OCI-M1 (cell line): ENCODE data around the gene EDIL3.

Experiments
- DNase-seq: peaks from one replicate; lab custom pipeline; 2025; lab: John Stamatoyannopoulos, UW

EDIL3 gene

DNA sequence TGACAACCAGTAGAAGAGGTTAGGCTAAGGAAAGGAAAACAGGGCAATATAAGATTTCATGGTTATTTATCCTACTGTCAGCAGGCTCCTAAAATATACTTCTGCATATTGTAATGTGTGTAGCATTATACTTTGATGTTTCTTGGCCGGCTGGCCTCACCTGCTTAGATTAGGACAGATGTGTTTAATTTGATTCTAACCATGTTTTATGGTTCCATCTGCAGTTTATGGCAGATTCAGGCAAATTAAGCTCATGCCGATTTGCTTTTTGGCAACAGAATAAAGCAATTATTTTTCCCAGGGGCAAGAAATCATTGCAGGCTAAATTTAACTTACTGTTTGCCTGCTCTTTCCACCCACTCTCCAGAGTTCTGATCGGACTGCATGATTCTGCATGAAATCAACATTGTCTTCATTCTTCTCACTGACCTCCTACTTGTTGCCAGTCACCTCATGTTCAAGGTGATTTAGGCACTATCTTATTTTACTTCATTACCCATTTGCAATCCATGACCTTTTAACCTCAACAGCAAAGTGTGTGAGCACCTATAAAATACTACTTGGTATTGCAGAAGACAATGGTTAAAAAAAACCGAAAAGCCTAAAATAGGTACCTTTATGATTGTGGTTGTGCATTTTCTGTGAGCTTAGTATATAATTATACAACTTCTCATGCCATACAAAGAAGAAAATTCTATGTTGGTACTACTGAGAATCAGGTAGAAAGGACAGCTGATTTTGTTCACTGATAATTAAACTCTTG, 125.2 kb downstream of the EDIL3 start:
- no peak for DNase-seq

DNA sequence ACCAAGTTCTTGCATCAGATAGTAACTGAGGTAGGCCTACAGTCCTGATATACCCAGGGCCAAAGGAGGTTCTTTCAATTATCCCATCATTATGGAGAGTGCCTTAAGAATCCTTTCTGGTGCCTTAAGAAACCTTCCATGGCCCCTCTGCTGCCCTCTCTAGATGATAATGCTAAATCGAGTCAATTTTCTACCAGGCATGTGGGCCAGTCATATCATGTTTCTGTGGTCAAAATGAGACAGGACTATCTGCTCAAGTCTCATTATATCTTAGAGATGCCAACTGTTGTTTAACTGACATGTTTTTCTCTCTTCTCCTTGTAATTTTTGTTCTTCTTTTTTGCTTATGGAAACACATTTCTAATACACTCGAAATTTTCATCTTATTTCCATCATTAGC, 127.6 kb downstream of the EDIL3 start:
- DNase-seq, result peak; percentile 48

DNA sequence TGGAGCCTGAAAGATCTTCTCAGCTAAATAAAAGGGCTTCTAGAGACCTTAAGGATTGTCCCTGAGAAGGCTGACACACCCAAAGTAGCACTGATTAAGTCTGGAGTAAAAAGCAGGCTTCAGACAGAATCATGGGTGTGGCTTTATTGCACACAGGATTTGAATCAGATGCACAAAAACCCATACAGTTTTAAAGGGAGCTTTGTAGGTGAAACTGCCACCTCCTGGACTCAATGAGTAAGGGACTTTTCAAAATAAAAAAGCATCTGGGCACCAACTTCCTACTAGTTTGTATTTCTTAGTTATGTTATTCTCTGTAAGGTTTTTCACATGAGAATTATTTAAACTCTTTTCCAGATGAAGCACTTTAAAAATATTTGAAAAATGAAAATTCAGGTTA, 129.4 kb downstream of the EDIL3 start:
- peak; percentile 84 for DNase-seq

DNA sequence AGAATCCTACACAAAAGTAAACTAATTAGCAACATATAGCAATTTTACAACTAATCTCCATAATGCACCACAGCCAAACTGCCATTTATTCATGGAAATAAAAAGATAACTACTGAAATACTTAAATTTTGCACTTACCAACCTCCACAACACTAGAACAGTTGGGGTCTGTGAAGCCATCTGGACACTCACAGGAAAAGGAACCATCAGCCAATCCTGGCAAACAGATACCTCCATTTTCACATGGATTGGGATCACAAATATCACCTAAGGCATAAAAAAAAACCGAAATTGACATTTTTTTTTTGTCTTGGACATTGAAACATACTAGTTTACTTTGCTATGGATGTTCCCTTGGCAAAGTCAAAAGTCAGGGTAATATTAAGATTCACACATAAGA, 130.7 kb downstream of the EDIL3 start:
- DNase-seq, result no peak

DNA sequence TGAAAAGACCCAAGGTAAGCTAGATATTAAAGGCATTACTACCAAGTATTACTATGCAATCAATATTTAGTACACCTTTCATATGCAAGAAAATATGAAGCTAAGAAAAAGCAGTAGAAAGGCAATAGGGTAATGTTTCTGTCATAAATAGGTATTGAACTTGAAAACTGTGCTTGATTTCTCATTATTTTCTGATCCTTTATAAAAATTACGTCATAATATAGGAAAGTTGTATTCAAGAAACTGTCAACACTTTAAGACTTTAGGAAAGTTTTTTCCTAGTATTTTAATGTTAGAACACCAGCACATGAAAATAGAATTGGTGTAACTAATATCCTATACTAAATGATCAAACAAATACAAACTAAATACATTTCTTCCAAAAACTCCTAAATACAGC, 133.2 kb downstream of the EDIL3 start:
- DNase-seq, result no peak

DNA sequence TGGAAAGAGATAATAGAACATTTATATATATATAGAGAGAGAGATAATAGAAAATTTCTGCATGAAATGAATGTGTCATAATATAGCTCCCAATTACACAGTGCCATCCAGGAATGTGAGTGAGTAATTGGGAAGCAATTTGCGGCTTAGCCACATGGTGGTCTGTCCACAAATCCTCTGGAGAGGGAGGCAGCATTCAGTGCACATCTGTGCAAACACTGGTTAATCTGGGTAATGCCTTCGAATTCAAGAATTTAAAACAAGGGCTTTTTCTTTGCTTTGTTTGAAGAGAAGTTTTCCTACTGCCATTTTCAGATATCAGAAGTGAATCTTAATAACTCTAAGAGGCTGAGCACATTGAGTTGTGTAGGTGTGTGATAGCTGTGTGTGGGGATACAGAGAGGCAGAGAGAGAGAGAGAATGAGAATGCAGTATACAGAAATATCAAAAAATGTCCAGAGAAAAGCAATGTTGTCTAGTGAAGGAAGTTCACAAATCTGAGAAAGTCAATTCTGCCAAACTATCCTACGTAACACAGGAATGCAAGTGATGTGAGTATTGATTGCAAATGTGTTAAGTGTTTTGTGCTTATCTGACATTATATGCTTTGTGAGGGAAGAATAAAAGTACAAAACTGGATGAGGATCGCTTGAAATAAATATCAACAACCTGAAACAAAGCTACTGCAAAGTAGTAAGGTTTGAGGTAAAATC, 134.6 kb downstream of the EDIL3 start:
- DNase-seq, result no peak

DNA sequence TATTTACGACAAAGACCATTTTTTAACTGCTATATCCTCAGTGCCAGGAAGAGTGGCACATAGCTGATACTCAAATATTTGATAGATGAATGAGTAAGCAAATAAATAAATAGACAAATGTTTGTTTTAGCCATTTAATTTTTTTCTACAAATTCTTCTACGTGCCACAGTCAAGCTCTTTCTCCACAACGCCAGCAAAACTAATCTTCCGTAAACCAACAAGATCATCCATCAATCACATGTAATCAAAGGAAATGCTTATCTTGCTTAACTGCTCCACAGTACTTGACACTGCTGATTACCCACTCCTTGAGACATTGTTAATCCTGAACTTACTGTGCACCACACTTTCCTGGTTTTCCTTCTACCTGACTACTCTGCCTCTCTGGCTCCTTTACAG, 136.7 kb downstream of the EDIL3 start:
- DNase-seq, result no peak

DNA sequence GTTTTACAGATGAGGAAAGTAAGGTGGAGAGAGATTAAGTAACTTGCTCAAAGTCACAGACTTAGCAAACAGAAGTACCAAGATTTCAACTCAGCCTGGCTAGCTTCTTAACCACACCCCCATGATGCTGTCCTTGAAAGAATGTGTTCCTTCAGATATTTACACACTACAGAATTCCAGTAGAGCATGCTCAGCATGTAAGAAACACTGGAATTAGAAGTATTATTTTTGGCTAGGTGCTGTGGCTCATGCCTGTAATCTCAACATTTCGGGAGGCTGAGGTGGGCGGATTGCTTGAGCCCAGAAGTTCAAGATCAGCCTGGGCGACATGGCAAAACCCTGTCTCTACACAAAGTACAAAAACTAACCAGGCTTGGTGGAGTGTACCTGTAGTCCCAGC, 142.4 kb downstream of the EDIL3 start:
- no peak for DNase-seq

DNA sequence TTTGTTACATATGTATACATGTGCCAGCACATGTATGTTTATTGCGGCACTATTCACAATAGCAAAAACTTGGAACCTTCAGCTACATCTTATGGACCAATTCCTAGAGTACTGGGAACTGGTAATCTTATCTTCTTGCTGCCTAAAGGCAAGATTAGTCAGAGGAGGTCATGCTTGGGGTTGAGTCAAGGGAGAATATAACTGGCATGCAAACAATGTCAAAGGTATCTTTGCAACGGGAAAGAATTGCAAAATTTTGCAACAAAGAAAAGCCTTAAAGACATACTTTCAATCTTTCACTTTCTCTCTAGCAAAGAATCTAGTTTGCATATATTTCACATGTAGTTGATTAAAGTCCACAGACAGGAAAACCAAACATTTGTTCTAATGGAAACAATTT, 145.2 kb downstream of the EDIL3 start:
- peak; percentile 22 for DNase-seq

DNA sequence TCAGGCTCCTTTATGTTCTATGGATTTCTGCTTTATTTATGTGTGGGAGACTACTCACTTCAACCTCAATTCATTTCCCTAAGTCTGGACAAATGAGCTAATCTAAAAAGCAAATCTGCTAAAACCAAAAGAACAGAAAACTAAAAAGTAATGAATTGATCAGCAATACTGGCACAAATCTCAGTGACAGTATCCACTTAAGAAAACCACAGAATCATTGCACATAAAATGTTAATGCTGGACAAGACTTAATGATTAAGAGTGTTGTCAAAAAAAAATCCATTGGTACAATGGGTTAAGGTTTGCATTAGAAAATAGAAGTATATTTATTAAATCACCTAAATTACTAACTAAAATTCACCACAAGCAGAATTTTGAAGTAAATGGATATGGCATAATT, 147.6 kb downstream of the EDIL3 start:
- DNase-seq, result no peak

DNA sequence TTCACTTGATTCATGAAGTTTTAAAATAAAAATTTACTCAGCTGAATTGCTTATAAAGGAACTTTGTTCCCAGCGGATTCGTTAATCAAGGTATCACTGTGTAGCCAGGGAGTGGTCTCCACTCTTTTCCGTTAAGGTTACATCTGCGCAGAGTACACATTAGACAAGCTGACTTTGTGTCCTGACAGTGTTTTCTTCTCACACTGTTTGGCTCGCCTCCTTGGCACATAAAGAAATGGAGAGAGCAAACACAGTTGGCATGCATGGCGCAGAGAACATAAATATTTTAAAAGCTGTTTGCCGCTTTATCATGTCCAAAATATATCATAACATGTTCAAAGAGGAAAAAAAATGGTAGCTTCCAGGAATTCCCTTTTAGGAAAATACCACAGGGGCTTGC, 153.2 kb downstream of the EDIL3 start:
- no peak for DNase-seq

DNA sequence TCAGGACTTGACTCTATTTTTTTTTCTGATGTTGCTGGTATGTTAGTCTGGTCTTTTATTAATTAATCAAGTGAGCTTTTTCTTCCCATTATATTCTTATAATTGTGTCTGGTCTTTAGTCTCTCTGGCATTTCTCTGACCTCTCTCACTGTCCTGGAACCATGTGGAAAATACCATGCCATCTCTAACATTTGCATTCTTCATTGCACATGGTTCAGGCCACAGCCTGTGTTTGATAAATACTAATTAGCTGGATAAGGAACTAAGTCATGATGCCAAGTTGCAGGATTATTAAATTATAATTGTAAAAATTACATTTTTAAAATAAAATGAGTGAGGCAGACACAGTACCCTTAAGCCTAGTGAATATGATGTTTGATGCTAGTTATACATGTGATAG, 155.6 kb downstream of the EDIL3 start:
- DNase-seq, result no peak

DNA sequence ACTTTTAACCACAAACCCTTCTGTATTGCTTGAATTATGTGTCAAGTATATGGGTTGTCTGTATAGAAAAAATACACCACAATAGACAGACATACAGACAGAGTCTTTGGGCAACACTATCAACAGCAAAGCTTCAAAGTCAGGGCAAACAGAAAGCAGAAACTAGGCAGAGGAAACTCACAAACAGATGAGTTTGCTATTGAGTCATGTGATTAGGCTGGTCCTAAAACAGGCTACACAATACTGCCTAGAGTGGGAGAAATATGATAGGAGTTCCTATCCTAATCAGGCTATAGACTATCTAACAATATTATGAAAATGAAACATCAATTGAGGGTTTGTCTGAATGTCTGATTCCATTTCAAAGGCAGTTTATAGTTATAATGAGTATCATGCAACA, 156.4 kb downstream of the EDIL3 start:
- peak; percentile 74 for DNase-seq

DNA sequence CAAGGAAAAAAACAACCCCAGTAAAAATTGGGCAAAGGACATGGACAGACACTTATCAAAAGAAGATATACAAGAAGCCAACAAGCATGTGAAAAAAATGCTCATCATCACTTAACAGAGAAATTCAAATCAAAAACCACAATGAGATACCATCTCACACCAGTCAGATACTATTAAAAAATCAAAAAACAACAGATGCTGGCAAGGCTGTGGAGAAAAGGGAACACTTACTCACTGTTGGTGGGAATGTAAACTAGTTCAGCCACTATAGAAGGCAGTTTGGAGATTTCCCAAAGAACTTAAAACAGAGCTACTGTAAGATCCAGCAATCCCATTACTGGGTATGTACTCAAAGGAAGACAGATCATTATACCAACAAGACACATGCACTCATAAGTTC, 157.4 kb downstream of the EDIL3 start:
- peak; percentile 13 for DNase-seq

DNA sequence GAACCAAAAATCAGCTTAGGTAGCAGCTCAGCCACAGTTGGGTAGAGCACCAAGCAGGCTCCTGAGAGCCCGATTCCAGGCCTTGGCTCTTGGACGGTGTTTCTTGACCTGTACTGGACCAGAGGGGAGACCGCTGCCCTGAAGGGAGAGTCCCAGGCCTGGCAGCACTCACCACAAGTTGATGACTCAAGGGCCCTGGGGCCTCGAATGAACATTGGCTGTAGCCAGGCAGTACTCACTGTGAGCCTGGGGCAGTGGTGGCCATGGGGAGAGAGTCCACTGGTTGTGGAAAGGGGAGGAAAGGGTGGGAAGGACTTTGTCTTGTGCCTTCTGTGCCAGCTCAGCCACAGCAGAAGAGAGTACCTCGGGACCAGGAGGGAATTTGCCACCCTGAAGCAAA, 166.1 kb downstream of the EDIL3 start:
- DNase-seq, result no peak

DNA sequence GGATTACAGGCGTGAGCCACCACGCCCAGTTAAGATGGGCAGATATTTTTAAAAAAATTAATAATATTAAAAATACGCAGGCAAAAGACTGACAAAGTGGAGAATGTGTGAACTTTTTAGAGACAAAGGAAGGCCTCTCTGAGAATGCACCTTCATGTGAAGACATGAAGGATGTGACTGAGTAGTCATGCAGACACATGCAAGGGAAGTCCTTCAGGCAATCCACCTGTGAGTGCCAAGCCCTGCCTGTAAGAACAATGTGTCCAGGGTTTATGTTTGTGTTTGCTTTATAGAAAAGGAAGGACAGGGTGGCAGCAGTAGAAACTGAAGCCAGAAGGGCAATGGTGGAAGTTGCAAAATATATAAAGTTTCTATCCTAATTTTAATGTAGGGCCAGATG, 169.2 kb downstream of the EDIL3 start:
- DNase-seq, result no peak

DNA sequence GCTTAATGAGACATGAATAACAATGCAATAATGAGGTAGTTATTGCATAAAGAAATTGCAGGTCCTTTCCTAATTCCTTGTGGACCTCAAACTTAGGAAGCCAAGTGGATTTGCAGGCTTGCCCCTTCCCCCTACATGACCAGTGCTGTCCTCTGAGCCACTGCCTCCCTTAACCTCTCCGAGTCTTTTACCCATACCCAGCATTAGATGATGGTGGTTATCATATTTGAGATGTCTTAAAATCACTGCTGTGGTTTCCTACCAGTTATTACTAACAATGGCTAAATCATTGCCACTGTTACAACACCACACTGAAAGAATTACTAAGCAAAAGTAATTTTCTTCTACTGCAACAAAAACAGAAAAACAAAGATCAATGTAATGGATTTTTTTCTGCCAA, 170.8 kb downstream of the EDIL3 start:
- DNase-seq, result no peak

DNA sequence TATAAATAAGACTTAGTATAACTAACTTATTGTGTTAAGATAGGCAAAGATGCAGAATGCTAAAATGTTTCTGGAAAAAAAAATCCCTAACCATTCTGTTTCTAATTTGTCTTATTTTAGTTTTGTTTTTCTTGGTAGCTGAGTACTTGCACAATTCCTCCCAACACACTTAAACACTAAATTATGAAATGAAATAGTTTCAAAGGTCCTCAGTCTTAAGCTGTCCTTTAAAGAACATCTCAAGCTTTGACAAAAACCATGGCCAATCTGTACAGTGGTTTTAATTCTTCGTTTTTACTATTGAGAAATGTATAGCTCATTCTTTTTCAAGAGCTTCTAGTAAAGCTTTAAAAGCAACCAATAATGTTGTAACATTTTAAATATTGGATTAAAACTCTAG, 171.5 kb downstream of the EDIL3 start:
- DNase-seq, result no peak

DNA sequence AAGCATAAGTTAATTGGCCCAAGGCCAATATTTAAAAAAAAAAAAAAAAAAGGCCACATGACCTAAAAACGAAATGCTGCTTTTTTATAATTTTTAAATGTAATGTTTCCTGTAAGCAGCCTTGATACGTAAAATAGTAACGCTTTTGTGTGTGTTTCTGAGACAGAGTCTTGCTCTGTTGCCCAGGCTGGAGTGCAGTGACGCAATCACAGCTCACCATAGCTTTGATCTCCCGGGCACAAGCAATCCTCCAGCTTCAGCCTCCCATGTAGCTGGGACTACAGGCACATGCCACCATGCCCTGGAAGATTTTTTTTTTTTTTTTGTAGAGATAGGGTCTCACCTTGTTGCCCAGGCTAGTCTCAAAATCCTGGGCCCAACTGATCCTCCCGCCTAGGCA, 179.9 kb downstream of the EDIL3 start:
- DNase-seq, result no peak

DNA sequence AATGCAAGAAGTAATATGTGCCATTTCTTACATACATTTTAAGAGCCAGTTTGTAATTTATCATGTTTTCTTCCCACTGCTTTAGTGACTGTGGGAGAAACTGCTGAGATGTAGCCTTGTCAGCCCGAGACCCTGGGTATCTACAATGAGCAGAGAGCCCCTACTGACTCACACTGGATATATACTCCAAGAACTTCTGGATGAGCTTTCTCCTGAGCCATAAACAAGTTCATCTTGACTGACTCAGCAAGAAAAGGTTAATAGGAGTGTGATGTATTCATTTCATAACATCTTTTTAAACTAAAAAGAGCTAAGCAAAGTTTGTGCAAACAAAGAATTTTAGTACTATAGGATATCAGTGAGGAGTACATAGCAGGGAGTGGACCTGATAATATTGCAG, 182.5 kb downstream of the EDIL3 start:
- DNase-seq, result no peak

DNA sequence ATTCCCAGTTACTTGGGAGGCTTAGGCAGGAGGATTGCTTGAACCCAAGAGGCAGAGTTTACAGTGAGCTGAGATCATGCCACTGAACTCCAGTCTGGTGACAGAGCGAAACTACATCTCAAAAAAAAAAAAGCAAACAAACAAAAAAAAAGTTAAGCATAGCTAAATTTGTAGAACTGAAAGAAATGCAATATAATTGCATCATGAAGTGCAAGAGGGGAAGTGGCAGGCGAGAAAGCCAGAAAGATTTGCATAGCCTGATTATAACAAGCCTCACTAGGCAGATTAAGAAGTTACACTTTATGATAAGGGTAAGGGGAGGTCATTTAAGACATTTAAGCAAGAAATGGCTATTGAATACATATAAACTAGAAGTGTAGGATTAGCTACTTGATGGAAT, 187.1 kb downstream of the EDIL3 start:
- DNase-seq, result peak; percentile 74

DNA sequence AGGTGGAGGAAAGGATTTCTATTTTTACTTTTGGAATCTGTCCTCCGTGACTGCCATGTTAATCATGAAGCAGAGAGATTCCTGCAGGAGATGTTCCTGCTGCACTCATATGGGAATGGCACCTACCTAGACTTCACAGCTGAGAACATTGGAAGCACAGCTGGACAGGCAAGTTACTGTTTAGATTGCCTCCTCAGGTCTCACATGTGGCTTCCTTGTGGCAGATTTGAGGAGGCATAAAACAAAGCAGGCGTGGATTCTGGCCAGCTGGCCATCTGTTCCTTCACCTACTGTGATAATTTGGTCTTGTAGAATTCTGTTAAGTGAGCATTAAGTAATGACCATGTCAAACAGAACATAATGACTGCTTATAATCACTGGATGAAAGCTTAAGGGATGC, 193.4 kb downstream of the EDIL3 start:
- DNase-seq, result no peak

DNA sequence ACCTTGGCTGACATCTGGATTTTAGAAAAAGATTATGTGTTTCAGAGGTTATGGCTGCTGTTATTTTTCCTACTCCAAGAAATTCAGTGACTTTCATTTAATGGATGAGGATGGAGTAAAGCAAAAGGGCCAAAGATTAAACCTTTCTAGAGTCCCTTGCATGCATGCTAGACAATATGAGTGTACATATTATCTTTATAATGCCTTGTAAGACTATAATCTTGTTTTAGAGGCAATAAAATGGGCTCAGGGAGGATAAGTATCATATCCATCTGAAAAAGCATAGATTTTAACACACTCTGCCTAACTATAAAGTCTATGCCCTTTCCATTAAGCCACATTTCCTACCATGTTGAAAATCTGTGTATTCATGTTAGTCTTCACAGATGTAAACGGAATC, 199.8 kb downstream of the EDIL3 start:
- no peak for DNase-seq

DNA sequence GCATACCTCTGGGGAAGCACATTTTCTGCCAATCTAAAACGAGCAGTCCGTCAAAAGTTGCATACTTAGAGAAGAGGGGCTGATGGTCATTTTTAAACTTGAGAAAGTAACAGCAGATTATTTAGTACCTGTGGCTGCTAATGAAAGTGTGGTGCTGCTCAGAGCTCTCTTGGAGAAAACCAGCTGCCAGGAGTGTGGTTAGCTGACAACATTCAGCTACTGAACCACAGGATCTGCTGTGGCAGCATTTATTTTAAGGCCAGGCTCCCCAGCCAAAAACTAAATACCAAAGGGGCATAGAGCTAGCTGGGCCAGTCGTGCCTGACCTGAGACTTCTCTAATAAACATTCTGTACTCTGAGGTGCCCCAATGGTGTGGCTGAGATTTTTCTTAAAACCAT, 203.6 kb downstream of the EDIL3 start:
- DNase-seq, result no peak
